SH-SY5Y (cell line): Measurements from ENCODE around the gene TADA2B.

Source experiments
- GATA2 ChIP-seq: IDR thresholded peaks from 2 replicates; pipeline ENCODE4 v1.6.1; 2011; ENCODE audit warnings: mild to moderate bottlenecking, low read depth, low read length
- GATA3 ChIP-seq: IDR thresholded peaks from 2 replicates; pipeline ENCODE4 v1.6.1; 2011; ENCODE audit warnings: low read depth, mild to moderate bottlenecking, low read length, moderate library complexity

DNA sequence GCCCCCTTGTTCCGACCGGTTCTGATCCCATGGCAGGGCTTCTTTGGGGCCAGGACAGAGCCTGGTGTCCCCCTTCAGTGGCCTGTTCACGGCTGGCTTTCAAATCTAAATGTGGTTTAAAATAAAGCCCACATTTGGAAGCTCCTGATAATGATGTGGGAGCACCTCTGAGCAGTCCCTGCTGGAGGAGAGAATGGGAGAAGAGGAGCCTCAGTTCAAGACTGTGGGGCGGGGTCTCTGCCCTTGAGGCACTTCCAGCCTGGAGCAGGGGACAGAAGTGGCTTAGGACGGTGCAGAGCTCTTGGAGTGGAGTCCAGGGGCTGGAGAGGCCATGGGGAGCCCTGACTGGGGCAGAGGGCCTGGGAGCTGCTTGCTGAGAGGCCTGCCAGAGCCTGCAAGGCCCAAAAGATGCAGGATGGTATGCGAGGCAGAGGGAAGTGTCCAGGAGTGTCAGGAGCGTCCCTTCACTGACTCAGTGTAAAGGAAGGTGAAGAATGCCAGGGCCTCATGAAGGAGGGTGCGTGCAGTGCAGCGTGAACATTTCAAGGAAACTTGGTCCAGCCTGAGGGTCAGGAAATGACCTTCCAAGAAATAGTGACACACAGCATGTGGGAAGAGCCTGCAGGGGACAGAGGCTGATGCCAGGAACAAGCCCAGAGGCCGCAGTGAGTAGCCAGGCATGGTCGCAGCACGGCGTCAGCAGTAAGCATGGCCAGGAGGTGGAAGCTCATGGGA lies 21.1 kb upstream of the TADA2B start:
- no peak for TF ChIP-seq GATA3
- no peak for TF ChIP-seq GATA2
